KOPT-K1 (cell line): ENCODE measurements around the gene KIRREL1.

Experiments used
- H3K27ac ChIP-seq: fragments of 200-600 bp; sonication (generic); 2 replicates; pipeline ENCODE4 v1.5.1; 2016; ENCODE audit warnings: antibody characterized with exemption, mild to moderate bottlenecking, low read depth, low read length; ENCODE audit not compliant: poor library complexity, severe bottlenecking
- H3K36me3 ChIP-seq: fragments of 200-600 bp; sonication (generic); 2 replicates; pipeline ENCODE4 v1.5.1; 2017; ENCODE audit warnings: antibody characterized with exemption, mild to moderate bottlenecking, low read length, moderate library complexity; ENCODE audit not compliant: insufficient read depth
- H3K9me3 ChIP-seq: fragments of 200-600 bp; sonication (generic); 2 replicates; pipeline ENCODE4 v1.5.1; 2017; ENCODE audit warnings: antibody characterized with exemption, low read length, mild to moderate bottlenecking; ENCODE audit not compliant: insufficient read depth, poor library complexity, severe bottlenecking

KIRREL1 gene

GRCh38 chr1:158103861-158104522, 110.5 kb downstream of the KIRREL1 start:
- Histone ChIP-seq H3K36me3 (no peaks in the 10 kb centered on the region), H3K27ac (no peak overlapping the region), H3K9me3 (peaks cover 5% of the 10 kb centered on the region)

- Histone ChIP-seq H3K36me3 (no peaks in the 10 kb centered on the region), H3K27ac (no peak overlapping the region), H3K9me3 (peaks cover 14% of the 10 kb centered on the region)
Measured at GRCh38 chr1:158104891-158105290, 111.4 kb downstream of the KIRREL1 start.

GRCh38 chr1:158105352-158106095, 112.1 kb downstream of the KIRREL1 start:
- peaks cover 18% of the 10 kb centered on the region for H3K9me3 ChIP-seq
- H3K27ac ChIP-seq = no peak overlapping the region
- H3K36me3 ChIP-seq = no peaks in the 10 kb centered on the region

GRCh38 chr1:158107916-158108315, 114.5 kb downstream of the KIRREL1 start:
- no peaks in the 10 kb centered on the region for H3K36me3 ChIP-seq
- H3K27ac ChIP-seq = no peak overlapping the region
- peaks cover 18% of the 10 kb centered on the region for H3K9me3 ChIP-seq

GRCh38 chr1:158112994-158113758, 119.7 kb downstream of the KIRREL1 start:
- peaks cover 18% of the 10 kb centered on the region for H3K9me3 ChIP-seq
- H3K27ac ChIP-seq = peak overlapping the region; percentile 14

GRCh38 chr1:158113759-158114127, 120.3 kb downstream of the KIRREL1 start:
- Histone ChIP-seq H3K27ac (no peak overlapping the region), H3K36me3 (no peaks in the 10 kb centered on the region), H3K9me3 (peaks cover 16% of the 10 kb centered on the region)

More at GRCh38 chr1:158112994-158113758, 119.7 kb downstream of the KIRREL1 start:
- H3K36me3 ChIP-seq = no peaks in the 10 kb centered on the region

GRCh38 chr1:158115126-158115525, 121.7 kb downstream of the KIRREL1 start:
- no peaks in the 10 kb centered on the region for H3K36me3 ChIP-seq
- no peak overlapping the region for H3K27ac ChIP-seq
- peaks cover 2% of the 10 kb centered on the region for H3K9me3 ChIP-seq

GRCh38 chr1:158116311-158117167, 123.1 kb downstream of the KIRREL1 start:
- no peaks in the 10 kb centered on the region for H3K9me3 ChIP-seq
- H3K36me3 ChIP-seq = no peaks in the 10 kb centered on the region

GRCh38 chr1:158117854-158118704, 124.6 kb downstream of the KIRREL1 start:
- no peaks in the 10 kb centered on the region for H3K36me3 ChIP-seq
- no peaks in the 10 kb centered on the region for H3K9me3 ChIP-seq
- no peak overlapping the region for H3K27ac ChIP-seq

More at GRCh38 chr1:158116311-158117167, 123.1 kb downstream of the KIRREL1 start:
- H3K27ac ChIP-seq = no peak overlapping the region

GRCh38 chr1:158118713-158119402, 125.4 kb downstream of the KIRREL1 start:
- no peak overlapping the region for H3K27ac ChIP-seq
- H3K9me3 ChIP-seq = no peaks in the 10 kb centered on the region
- H3K36me3 ChIP-seq = no peaks in the 10 kb centered on the region

GRCh38 chr1:158119976-158120653, 126.7 kb downstream of the KIRREL1 start:
- Histone ChIP-seq H3K9me3 (no peaks in the 10 kb centered on the region), H3K27ac (no peak overlapping the region), H3K36me3 (no peaks in the 10 kb centered on the region)

- Histone ChIP-seq H3K9me3 (no peaks in the 10 kb centered on the region), H3K27ac (no peak overlapping the region), H3K36me3 (no peaks in the 10 kb centered on the region)
Measured at GRCh38 chr1:158121604-158122254, 128.3 kb downstream of the KIRREL1 start.
